ENCODE measurements around the gene SMARCAL1. TPM values are rescaled to one million over a fixed set of nuclear protein-coding genes. Genes with fewer than 3 reads are reported as not detected.
A peak's percentile ranks its signal among the peaks of the same experiment; 100 is the strongest.

The SMARCAL1 gene
- total and polyA plus RNA-seq, 2 of the 13 experiments (the other 11 are each of a cell fraction or from before 2014, with no cell fraction given), result 12.7 to 21.3 TPM

DNA sequence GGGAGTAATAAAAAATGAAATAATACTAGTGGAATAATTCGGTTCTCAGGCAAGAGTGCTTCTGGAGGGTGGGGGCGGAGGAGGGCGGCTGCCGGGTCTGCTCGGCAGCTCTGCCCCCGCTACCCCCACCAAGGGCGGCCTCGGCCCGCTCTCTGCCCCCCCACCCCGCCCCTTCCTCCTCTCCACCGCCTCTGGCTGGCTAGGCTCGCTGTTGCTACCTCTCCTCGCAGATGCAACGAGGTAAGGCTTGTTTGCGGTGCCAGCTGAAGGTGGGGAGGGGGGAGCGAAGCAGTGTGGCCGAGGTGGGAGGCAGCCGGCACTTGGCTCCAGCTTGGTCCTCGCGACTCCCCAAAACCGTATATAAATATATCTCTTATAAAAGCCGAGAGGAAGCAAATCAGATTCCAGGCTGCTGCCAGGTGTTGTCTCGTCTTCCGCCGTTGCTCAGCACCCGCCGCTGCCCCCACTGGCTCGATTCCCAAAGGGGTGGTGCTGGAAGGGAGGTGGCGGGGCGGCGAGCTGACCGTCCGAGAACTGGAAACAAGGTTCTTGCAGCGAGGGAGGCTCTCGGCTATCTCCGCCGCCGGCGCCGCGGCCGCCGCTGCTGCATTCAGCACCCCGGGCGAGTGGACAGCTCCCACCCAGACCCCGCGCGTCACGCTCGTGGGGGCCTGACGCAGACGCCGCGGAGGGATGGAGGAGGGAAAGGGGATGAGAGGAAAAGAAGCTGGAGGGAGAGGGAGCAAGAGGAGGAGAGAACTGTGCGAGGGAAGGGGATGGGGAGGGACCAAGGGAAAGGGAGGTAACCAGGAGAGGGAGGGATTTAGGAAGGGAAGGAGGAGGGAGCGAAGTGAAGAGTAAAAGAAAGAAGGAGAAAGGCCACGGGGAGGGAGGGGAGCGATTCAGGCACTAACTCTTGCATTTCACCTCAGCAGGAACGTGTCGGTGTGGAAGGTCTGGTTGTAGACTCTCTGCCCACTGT lies 40.3 kb upstream of the SMARCAL1 start, which contains the start of gene MARCHF4 (continued):
- TF ChIP-seq ZSCAN20 (CRISPR knock-in tag; IDR thresholded peaks at IDR 0.05; ENCODE audit: borderline replicate concordance), result 0 out of 2 replicates have a peak, but pooled peaks have one; percentile 48
- TF ChIP-seq ZBTB20 (CRISPR knock-in tag; IDR thresholded peaks at IDR 0.05; ENCODE audit: borderline replicate concordance, low read depth), result peak; percentile 85; the same call in 1 of the 2 replicates
- peak; percentile 83 for TF ChIP-seq ZNF501 (CRISPR knock-in tag; IDR thresholded peaks at IDR 0.05)
- TF ChIP-seq GLI4 (CRISPR knock-in tag; IDR thresholded peaks at IDR 0.05; ENCODE audit: borderline replicate concordance), result peak; percentile 89; the same call in 1 of the 2 replicates
- no peak for TF ChIP-seq FOXM1 (CRISPR knock-in tag; IDR thresholded peaks at IDR 0.05)
- peak; percentile 55 for TF ChIP-seq ONECUT2 (CRISPR knock-in tag; IDR thresholded peaks at IDR 0.05)
- no peak; the same call in 1 of the 2 replicates for TF ChIP-seq YEATS4 (CRISPR knock-in tag; IDR thresholded peaks at IDR 0.05; ENCODE audit: borderline replicate concordance)
- TF ChIP-seq TGIF2 (CRISPR knock-in tag; IDR thresholded peaks at IDR 0.05), result peak; percentile 44; the same call in 1 of the 2 replicates
- TF ChIP-seq NFIB (CRISPR knock-in tag; IDR thresholded peaks at IDR 0.05; ENCODE audit: borderline replicate concordance), result no peak
- TF ChIP-seq KLF13 (CRISPR knock-in tag; IDR thresholded peaks at IDR 0.05), result peak; percentile 78; the same call in 1 of the 2 replicates
- TF ChIP-seq ZNF788 (CRISPR knock-in tag; IDR thresholded peaks at IDR 0.05; ENCODE audit: borderline replicate concordance), result 0 out of 2 replicates have a peak, but pooled peaks have one; percentile 54
- TF ChIP-seq, protein P1, sequence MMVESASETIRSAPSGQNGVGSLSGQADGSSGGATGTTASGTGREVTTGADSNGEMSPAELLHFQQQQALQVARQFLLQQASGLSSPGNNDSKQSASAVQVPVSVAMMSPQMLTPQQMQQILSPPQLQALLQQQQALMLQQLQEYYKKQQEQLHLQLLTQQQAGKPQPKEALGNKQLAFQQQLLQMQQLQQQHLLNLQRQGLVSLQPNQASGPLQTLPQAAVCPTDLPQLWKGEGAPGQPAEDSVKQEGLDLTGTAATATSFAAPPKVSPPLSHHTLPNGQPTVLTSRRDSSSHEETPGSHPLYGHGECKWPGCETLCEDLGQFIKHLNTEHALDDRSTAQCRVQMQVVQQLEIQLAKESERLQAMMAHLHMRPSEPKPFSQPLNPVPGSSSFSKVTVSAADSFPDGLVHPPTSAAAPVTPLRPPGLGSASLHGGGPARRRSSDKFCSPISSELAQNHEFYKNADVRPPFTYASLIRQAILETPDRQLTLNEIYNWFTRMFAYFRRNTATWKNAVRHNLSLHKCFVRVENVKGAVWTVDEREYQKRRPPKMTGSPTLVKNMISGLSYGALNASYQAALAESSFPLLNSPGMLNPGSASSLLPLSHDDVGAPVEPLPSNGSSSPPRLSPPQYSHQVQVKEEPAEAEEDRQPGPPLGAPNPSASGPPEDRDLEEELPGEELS (CRISPR knock-in tag; IDR thresholded peaks at IDR 0.05), result peak; percentile 39; the same call in 1 of the 2 replicates
- TF ChIP-seq, protein P2, sequence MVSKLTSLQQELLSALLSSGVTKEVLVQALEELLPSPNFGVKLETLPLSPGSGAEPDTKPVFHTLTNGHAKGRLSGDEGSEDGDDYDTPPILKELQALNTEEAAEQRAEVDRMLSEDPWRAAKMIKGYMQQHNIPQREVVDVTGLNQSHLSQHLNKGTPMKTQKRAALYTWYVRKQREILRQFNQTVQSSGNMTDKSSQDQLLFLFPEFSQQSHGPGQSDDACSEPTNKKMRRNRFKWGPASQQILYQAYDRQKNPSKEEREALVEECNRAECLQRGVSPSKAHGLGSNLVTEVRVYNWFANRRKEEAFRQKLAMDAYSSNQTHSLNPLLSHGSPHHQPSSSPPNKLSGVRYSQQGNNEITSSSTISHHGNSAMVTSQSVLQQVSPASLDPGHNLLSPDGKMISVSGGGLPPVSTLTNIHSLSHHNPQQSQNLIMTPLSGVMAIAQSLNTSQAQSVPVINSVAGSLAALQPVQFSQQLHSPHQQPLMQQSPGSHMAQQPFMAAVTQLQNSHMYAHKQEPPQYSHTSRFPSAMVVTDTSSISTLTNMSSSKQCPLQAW (CRISPR knock-in tag; IDR thresholded peaks at IDR 0.05), result peak; percentile 83
- TF ChIP-seq, protein P3, sequence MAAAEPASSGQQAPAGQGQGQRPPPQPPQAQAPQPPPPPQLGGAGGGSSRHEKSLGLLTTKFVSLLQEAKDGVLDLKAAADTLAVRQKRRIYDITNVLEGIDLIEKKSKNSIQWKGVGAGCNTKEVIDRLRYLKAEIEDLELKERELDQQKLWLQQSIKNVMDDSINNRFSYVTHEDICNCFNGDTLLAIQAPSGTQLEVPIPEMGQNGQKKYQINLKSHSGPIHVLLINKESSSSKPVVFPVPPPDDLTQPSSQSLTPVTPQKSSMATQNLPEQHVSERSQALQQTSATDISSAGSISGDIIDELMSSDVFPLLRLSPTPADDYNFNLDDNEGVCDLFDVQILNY (CRISPR knock-in tag; conservative IDR thresholded peaks at IDR 0.05), result peak; percentile 81
- no peak for TF ChIP-seq NR2F6 (IDR thresholded peaks at IDR 0.05)
- peak; percentile 44; the same call in 1 of the 2 replicates for TF ChIP-seq NR2F6 (CRISPR knock-in tag; IDR thresholded peaks at IDR 0.05)
- TF ChIP-seq SMC3 (IDR thresholded peaks at IDR 0.05; ENCODE audit: low read length), result no peak
- TF ChIP-seq, protein P4, sequence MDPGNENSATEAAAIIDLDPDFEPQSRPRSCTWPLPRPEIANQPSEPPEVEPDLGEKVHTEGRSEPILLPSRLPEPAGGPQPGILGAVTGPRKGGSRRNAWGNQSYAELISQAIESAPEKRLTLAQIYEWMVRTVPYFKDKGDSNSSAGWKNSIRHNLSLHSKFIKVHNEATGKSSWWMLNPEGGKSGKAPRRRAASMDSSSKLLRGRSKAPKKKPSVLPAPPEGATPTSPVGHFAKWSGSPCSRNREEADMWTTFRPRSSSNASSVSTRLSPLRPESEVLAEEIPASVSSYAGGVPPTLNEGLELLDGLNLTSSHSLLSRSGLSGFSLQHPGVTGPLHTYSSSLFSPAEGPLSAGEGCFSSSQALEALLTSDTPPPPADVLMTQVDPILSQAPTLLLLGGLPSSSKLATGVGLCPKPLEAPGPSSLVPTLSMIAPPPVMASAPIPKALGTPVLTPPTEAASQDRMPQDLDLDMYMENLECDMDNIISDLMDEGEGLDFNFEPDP (CRISPR knock-in tag; conservative IDR thresholded peaks at IDR 0.05), result 0 out of 2 replicates have a peak, but pooled peaks have one; percentile 88
- peak; percentile 94 for TF ChIP-seq ERF (CRISPR knock-in tag; IDR thresholded peaks at IDR 0.05)
- TF ChIP-seq ZNF563 (CRISPR knock-in tag; IDR thresholded peaks at IDR 0.05), result peak; percentile 94; the same call in 1 of the 2 replicates
- TF ChIP-seq, protein P5, sequence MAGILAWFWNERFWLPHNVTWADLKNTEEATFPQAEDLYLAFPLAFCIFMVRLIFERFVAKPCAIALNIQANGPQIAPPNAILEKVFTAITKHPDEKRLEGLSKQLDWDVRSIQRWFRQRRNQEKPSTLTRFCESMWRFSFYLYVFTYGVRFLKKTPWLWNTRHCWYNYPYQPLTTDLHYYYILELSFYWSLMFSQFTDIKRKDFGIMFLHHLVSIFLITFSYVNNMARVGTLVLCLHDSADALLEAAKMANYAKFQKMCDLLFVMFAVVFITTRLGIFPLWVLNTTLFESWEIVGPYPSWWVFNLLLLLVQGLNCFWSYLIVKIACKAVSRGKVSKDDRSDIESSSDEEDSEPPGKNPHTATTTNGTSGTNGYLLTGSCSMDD (CRISPR knock-in tag; IDR thresholded peaks at IDR 0.05), result no peak
- TF ChIP-seq ZNF589 (CRISPR knock-in tag; conservative IDR thresholded peaks at IDR 0.05), result peak; percentile 98
